Endothelial cell of umbilical vein (primary cell): ENCODE results near the gene FAM13C. TPM values are rescaled to one million over a fixed set of nuclear protein-coding genes. Genes with fewer than 3 reads are reported as not detected.
"Not testable (repeated sequence)": the region's sequence is repeated elsewhere in the genome, so short reads cannot be mapped to it uniquely, and the experiment has no call there.

Experiments
- BruUV-seq: library from RNA; stranded (reverse); fragments of 400-500 nt; replicated peaks from 2 replicates; lab custom pipeline; 2021; lab: Mats Ljungman, UMichigan
- CTCF ChIA-PET: fragments of 300-600, 350-600 bp; sonication (Branson Sonifier 250); formaldehyde crosslinking; loops from one replicate; lab custom pipeline; 2021; ENCODE audit warnings: antibody characterized with exemption, inconsistent platforms; lab: Charles Lee
- POLR2A ChIA-PET: fragments of 300-600, 350-600 bp; sonication (Branson Sonifier 250); formaldehyde crosslinking; loops from one replicate; lab custom pipeline; 2021; ENCODE audit warnings: antibody characterized with exemption, inconsistent platforms; lab: Charles Lee
- DNase-seq: peaks from one replicate; pipeline ENCODE4 v3.0.0-alpha.2; 2011; ENCODE audit warnings: low read depth, low spot score
- FAIRE-seq: peaks from 2 replicates; lab custom pipeline; 2011; peaks lifted over from hg19 to GRCh38; lab: Jason Lieb, UNC
- H2AFZ ChIP-seq: 2 replicates; pipeline ENCODE4 v1.6.0; 2012; ENCODE audit warnings: low read depth, low read length, control low read depth, inconsistent platforms
- H3K27ac ChIP-seq: 2 replicates; pipeline ENCODE4 v1.5.1; 2011; ENCODE audit warnings: low read depth, mild to moderate bottlenecking, control low read depth, low read length, moderate library complexity; ENCODE audit not compliant: insufficient read depth
- H3K27me3 ChIP-seq, 2 experiments: 2 replicates each; pipeline versions ENCODE4 v1.6.0 to v1.6.1; 2011; ENCODE audit warnings: low read length in 2 of 2, mixed read lengths in 1 of 2; ENCODE audit not compliant: control insufficient read depth in 2 of 2, insufficient read depth in 2 of 2
- H3K36me3 ChIP-seq, 2 experiments: 2 replicates in 1 of 2; 3 replicates in 1 of 2; pipeline ENCODE4 v1.5.1; 2011; ENCODE audit warnings: low read length in 2 of 2, mild to moderate bottlenecking in 1 of 2, moderate library complexity in 1 of 2; ENCODE audit not compliant: control insufficient read depth in 2 of 2, insufficient read depth in 2 of 2; ENCODE audit errors: extremely low read depth in 1 of 2
- H3K4me1 ChIP-seq: 3 replicates; pipeline ENCODE4 v1.5.1; 2011; ENCODE audit warnings: mild to moderate bottlenecking, low read length; ENCODE audit not compliant: control insufficient read depth, insufficient read depth; ENCODE audit errors: extremely low read depth
- H3K4me2 ChIP-seq: 2 replicates; pipeline ENCODE4 v1.6.1; 2011; ENCODE audit warnings: low read length, control low read depth, mixed read lengths; ENCODE audit not compliant: insufficient read depth
- H3K4me3 ChIP-seq, 3 experiments: fragments of 200-600 bp in 1 of 3; sonication (generic), shearing (Covaris generic) in 1 of 3; replicated peaks in 1 of 3; 2 replicates each; pipeline ENCODE4 v1.5.1; 2011 to 2016; ENCODE audit warnings: control low read depth in 3 of 3, low read length in 3 of 3, mild to moderate bottlenecking in 2 of 3, inconsistent platforms in 1 of 3, low read depth in 1 of 3, moderate library complexity in 1 of 3; ENCODE audit not compliant: insufficient read depth in 1 of 3
- H3K79me2 ChIP-seq: 2 replicates; pipeline ENCODE4 v1.6.0; 2012; ENCODE audit warnings: low read length, inconsistent platforms; ENCODE audit not compliant: control insufficient read depth, insufficient read depth
- H3K9ac ChIP-seq: replicated peaks from 2 replicates; pipeline ENCODE3; 2011; ENCODE audit warnings: low read length, control low read depth; ENCODE audit not compliant: insufficient read depth; ENCODE audit errors: extremely low read depth
- H3K9me1 ChIP-seq: replicated peaks from 3 replicates; pipeline ENCODE4 v1.6.0; 2011; ENCODE audit warnings: mild to moderate bottlenecking, low read length; ENCODE audit not compliant: control insufficient read depth, insufficient read depth; ENCODE audit errors: extremely low read depth
- H3K9me3 ChIP-seq: replicated peaks from 2 replicates; pipeline ENCODE4 v1.5.1; 2012; ENCODE audit warnings: low read length, inconsistent platforms; ENCODE audit not compliant: control insufficient read depth, insufficient read depth
- H4K20me1 ChIP-seq: replicated peaks from 2 replicates; pipeline ENCODE3; 2011; ENCODE audit warnings: mild to moderate bottlenecking, low read length; ENCODE audit not compliant: control insufficient read depth, insufficient read depth; ENCODE audit errors: extremely low read depth
- EZH2 ChIP-seq: IDR thresholded peaks from 2 replicates; pipeline ENCODE4 v1.6.1; 2012; ENCODE audit warnings: borderline replicate concordance, low read depth, mild to moderate bottlenecking, moderate library complexity, low read length, inconsistent platforms; ENCODE audit not compliant: severe bottlenecking
- FOS ChIP-seq: IDR thresholded peaks from 2 replicates; pipeline ENCODE4 v1.6.1; 2011; ENCODE audit warnings: mild to moderate bottlenecking, low read length, moderate library complexity, borderline replicate concordance; ENCODE audit not compliant: insufficient read depth
- GATA2 ChIP-seq: IDR thresholded peaks from 2 replicates; pipeline ENCODE4 v1.7.0; 2011; ENCODE audit warnings: low read depth, mild to moderate bottlenecking, moderate library complexity, mixed read lengths, low read length; ENCODE audit not compliant: insufficient read length, insufficient read depth
- JUN ChIP-seq: IDR thresholded peaks from 2 replicates; pipeline ENCODE4 v1.6.1; 2011; ENCODE audit warnings: borderline replicate concordance, low read depth; ENCODE audit not compliant: insufficient read length, insufficient read depth
- MYC ChIP-seq: IDR thresholded peaks from one replicate; pipeline ENCODE4 v1.6.1; 2011; ENCODE audit warnings: mild to moderate bottlenecking, low read depth, low read length
- POLR2A ChIP-seq: IDR thresholded peaks from 2 replicates; pipeline ENCODE4 v1.6.1; 2012; ENCODE audit warnings: low read depth, mild to moderate bottlenecking, control low read depth, low read length
- dilution Hi-C: fragments of 300-500 bp; cut with MboI; formaldehyde crosslinking; loops from one replicate; pipeline ENCODE4 v1.15.0; 2019; ENCODE audit warnings: low sequenced_read_pairs; ENCODE audit not compliant: extremely low pct_ligation_motif_present
- intact Hi-C: fragments of 100-400 bp; cut with micrococcal nuclease; formaldehyde crosslinking; loops from one replicate; pipeline ENCODE4 v1.10.0; 2022
- polyA plus RNA-seq, 4 experiments: library from polyadenylated mRNA; depleted of rRNA in 3 of 4; stranded (reverse) in 3 of 4; unstranded in 1 of 4; fragments of >200 nt; gene quantifications; 2 replicates each; pipeline versions ENCODE4 v1.2.1 to v1.2.3, GENCODE V29; 2011 to 2012; ENCODE audit warnings: missing spikeins in 1 of 4
- total RNA-seq: library from RNA; stranded (reverse); gene quantifications from 2 replicates; pipeline ENCODE4 v1.2.3, GENCODE V29; 2021
- TF ChIP-seq, protein P1 (sequence below), 2 donors: IDR thresholded peaks; 1 replicate in 1 of 2; 2 replicates in 1 of 2; pipeline ENCODE4 v1.5.1; 2011; ENCODE audit warnings: low read length in 2 of 2, mild to moderate bottlenecking in 2 of 2, moderate library complexity in 2 of 2, control low read depth in 1 of 2, inconsistent platforms in 1 of 2, low read depth in 1 of 2; ENCODE audit not compliant: insufficient read depth in 1 of 2; ENCODE audit errors: extremely low read depth in 1 of 2
- TF ChIP-seq, protein P2 (sequence below): IDR thresholded peaks from 2 replicates; pipeline ENCODE4 v1.6.1; 2011; ENCODE audit not compliant: insufficient read depth, insufficient read length

FAM13C gene
- total and polyA plus RNA-seq, 2 donors (not counting 3 experiments of a cell fraction or from before 2014, with no cell fraction given), result 0.03 TPM; not detected in 1

DNA sequence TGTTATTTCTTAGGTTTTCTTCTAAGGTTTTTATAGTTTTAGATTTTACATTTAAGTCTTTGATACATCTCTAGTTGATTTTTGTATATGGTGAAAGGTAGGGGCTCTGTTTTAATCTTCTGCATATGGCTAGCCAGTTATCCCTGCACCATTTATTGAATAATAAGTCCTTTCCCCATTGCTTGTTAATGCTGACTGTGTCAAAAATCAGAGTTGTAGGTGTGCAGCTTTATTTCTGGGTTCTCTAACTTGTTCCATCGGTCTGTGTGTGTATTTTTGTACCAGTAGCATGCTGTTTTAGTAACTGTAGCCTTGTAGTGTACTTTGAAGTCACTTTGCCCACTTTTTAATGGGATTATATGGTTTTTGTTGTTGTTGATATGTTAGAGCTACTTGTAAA, 37.9 kb upstream of the FAM13C start:
- Histone ChIP-seq H3K79me2 (no peaks in the 10 kb centered on the region), H3K27ac (no peak overlapping the region), H3K9me1 (no peaks in the 10 kb centered on the region), H3K4me3 (no peak overlapping the region), H3K27me3 (no peaks in the 10 kb centered on the region), H3K9me3 (no peaks in the 10 kb centered on the region), H4K20me1 (no peaks in the 10 kb centered on the region), H3K4me2 (no peak overlapping the region), H3K9ac (no peak overlapping the region), H3K4me1 (no peaks in the 10 kb centered on the region), H3K36me3 (no peaks in the 10 kb centered on the region), H2AFZ (no peak overlapping the region)
- no peak for DNase-seq
- intact Hi-C loops, result no loop called here
- TF ChIP-seq GATA2 (no peak), FOS (no peak), EZH2 (no peak), MYC (no peak), POLR2A (no peak), JUN (no peak)
- TF ChIP-seq, protein P1, sequence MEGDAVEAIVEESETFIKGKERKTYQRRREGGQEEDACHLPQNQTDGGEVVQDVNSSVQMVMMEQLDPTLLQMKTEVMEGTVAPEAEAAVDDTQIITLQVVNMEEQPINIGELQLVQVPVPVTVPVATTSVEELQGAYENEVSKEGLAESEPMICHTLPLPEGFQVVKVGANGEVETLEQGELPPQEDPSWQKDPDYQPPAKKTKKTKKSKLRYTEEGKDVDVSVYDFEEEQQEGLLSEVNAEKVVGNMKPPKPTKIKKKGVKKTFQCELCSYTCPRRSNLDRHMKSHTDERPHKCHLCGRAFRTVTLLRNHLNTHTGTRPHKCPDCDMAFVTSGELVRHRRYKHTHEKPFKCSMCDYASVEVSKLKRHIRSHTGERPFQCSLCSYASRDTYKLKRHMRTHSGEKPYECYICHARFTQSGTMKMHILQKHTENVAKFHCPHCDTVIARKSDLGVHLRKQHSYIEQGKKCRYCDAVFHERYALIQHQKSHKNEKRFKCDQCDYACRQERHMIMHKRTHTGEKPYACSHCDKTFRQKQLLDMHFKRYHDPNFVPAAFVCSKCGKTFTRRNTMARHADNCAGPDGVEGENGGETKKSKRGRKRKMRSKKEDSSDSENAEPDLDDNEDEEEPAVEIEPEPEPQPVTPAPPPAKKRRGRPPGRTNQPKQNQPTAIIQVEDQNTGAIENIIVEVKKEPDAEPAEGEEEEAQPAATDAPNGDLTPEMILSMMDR (IDR thresholded peaks at IDR 0.05; ENCODE audit: extremely low read depth in 1 of 2, insufficient read depth in 1 of 2, low read depth in 1 of 2, low read length in 2 of 2), result no peak
- TF ChIP-seq, protein P2, sequence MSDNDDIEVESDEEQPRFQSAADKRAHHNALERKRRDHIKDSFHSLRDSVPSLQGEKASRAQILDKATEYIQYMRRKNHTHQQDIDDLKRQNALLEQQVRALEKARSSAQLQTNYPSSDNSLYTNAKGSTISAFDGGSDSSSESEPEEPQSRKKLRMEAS, result no peak
- CTCF ChIA-PET, result no interaction called here
- dilution Hi-C loops, result no loop called here
- FAIRE-seq, result no peak
- BruUV-seq, result no TSS peak
- POLR2A ChIA-PET, result no interaction called here

DNA sequence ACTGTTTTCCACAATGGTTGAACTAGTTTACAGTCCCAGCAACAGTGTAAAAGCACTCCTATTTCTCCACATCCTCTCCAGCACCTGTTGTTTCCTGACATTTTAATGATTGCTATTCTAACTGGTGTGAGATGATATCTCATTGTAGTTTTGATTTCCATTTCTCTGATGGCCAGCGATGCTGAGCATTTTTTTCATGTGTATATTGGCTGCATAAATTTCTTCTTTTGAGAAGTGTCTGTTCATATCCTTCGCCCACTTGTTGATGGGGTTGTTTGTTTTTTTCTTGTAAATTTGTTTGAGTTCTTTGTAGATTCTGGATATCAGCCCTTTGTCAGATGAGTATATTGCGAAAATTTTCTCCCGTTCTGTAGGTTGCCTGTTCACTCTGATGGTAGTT, 37.0 kb upstream of the FAM13C start:
- H2AFZ ChIP-seq, BruUV-seq, POLR2A ChIA-PET, H3K9ac ChIP-seq, dilution Hi-C loops, DNase-seq, H3K9me3 ChIP-seq, intact Hi-C loops, H3K27me3 ChIP-seq, CTCF ChIA-PET, H3K79me2 ChIP-seq, H3K4me2 ChIP-seq, H3K27ac ChIP-seq, FAIRE-seq, H3K36me3 ChIP-seq, H3K9me1 ChIP-seq, H4K20me1 ChIP-seq, H3K4me3 ChIP-seq, H3K4me1 ChIP-seq: not testable (repeated sequence)
